HEK293T (cell line): Measurements from ENCODE around the gene KRTAP5-7.

Source experiments
- CTCF ChIA-PET: fragments of 350-600 bp; formaldehyde crosslinking; extraction: SDS; loops from one replicate; lab custom pipeline; 2021; ENCODE audit warnings: antibody characterized with exemption, inconsistent platforms; lab: Yijun Ruan, JAX
- POLR2A ChIA-PET: fragments of 350-600 bp; formaldehyde crosslinking; extraction: SDS; loops from one replicate; lab custom pipeline; 2020; ENCODE audit warnings: antibody characterized with exemption, inconsistent platforms; lab: Yijun Ruan, JAX
- DNase-seq: peaks from one replicate; pipeline ENCODE4 v3.0.0; 2012; ENCODE audit warnings: mixed read lengths; ENCODE audit errors: extremely low spot score
- ARNT ChIP-seq: fragments of 450-650 bp; IDR thresholded peaks from 2 replicates; pipeline ENCODE4 v1.6.1; 2017; ENCODE audit warnings: mild to moderate bottlenecking
- BHLHE40 ChIP-seq: fragments of 450-650 bp; IDR thresholded peaks from 2 replicates; pipeline ENCODE4 v1.6.1; 2016; ENCODE audit warnings: mild to moderate bottlenecking, moderate library complexity, borderline replicate concordance
- CTBP1 ChIP-seq: fragments of 450-650 bp; IDR thresholded peaks from 2 replicates; pipeline ENCODE4 v1.6.1; 2016; ENCODE audit warnings: borderline replicate concordance
- ELF4 ChIP-seq: fragments of 450-650 bp; IDR thresholded peaks from 2 replicates; pipeline ENCODE4 v1.6.1; 2017; ENCODE audit warnings: antibody characterized with exemption
- FOXA1 ChIP-seq: fragments of 450-650 bp; IDR thresholded peaks from 2 replicates; pipeline ENCODE4 v1.6.1; 2016; ENCODE audit warnings: mild to moderate bottlenecking
- FOXK2 ChIP-seq: fragments of 450-650 bp; IDR thresholded peaks from 2 replicates; pipeline ENCODE4 v1.6.1; 2016; ENCODE audit warnings: mild to moderate bottlenecking
- HDGF ChIP-seq: fragments of 450-650 bp; IDR thresholded peaks from 2 replicates; pipeline ENCODE4 v1.6.1; 2017; ENCODE audit warnings: antibody characterized with exemption, borderline replicate concordance
- L3MBTL2 ChIP-seq: fragments of 450-650 bp; conservative IDR thresholded peaks from 2 replicates; pipeline ENCODE4 v1.6.1; 2016; ENCODE audit warnings: mild to moderate bottlenecking
- LEF1 ChIP-seq: fragments of 450-650 bp; IDR thresholded peaks from 2 replicates; pipeline ENCODE4 v1.6.1; 2017; ENCODE audit warnings: mild to moderate bottlenecking, borderline replicate concordance
- NFRKB ChIP-seq: fragments of 450-650 bp; IDR thresholded peaks from 2 replicates; pipeline ENCODE4 v1.6.1; 2016; ENCODE audit warnings: mild to moderate bottlenecking, moderate library complexity
- SP1 ChIP-seq: fragments of 450-650 bp; IDR thresholded peaks from 2 replicates; pipeline ENCODE4 v1.6.1; 2017
- SUZ12 ChIP-seq: fragments of 450-650 bp; IDR thresholded peaks from 2 replicates; pipeline ENCODE4 v1.6.1; 2016; ENCODE audit warnings: mild to moderate bottlenecking
- TARDBP ChIP-seq: fragments of 450-650 bp; IDR thresholded peaks from 2 replicates; pipeline ENCODE4 v1.6.1; 2016
- ZNF384 ChIP-seq: fragments of 450-650 bp; IDR thresholded peaks from 2 replicates; pipeline ENCODE4 v1.6.1; 2016
- TF ChIP-seq, protein P1 (sequence below): fragments of 450-650 bp; IDR thresholded peaks from 2 replicates; pipeline ENCODE4 v1.6.1; 2016

KRTAP5-7 gene

DNA sequence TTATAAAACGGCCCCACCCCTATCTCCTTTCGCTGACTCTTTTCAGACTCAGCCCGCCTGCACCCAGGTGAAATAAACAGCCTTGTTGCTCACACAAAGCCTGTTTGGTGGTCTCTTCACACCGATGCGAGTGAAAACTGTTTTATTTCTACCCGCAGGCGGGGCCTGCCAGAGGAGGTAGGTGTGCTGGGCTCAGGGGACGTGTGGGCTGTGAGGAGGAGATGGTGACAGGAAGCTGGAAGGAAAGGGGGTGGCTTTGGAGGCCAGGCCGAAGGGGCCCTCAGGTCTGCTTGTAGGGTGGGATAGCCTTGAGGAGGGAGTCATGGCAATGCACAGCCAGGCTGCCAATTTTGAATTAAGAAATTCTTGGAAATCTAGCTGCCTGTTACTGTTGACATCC, 21.3 kb upstream of the KRTAP5-7 start:
- DNase-seq, result no peak
- CTCF ChIA-PET, result no interaction called here
- POLR2A ChIA-PET, result no interaction called here
- no peak for TF ChIP-seq CTBP1

DNA sequence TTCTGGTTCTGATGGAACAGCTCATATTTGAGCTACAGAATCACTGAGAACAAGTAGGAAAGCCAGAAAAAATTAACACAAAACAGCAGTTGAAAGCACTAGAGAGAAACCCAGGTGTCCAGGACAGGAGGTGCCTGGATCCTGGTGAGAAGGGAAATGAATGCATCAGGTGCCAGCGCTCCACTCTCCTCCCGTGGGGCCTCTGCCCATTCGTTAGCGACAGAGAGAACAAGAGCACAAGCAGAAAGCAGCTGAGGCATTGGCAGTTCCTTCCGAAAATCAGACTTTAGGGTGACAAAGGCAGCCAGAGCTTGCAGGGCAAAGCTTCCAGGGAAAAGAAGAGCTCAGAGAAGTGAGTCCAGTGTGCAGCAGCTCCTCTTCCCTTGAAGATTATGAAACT, 20.0 kb upstream of the KRTAP5-7 start:
- CTCF ChIA-PET, result no interaction called here
- POLR2A ChIA-PET, result no interaction called here
- no peak for DNase-seq
- no peak for TF ChIP-seq ARNT
- TF ChIP-seq FOXA1, result no peak
- TF ChIP-seq, protein P1, sequence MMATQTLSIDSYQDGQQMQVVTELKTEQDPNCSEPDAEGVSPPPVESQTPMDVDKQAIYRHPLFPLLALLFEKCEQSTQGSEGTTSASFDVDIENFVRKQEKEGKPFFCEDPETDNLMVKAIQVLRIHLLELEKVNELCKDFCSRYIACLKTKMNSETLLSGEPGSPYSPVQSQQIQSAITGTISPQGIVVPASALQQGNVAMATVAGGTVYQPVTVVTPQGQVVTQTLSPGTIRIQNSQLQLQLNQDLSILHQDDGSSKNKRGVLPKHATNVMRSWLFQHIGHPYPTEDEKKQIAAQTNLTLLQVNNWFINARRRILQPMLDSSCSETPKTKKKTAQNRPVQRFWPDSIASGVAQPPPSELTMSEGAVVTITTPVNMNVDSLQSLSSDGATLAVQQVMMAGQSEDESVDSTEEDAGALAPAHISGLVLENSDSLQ, result no peak
- no peak for TF ChIP-seq BHLHE40
- TF ChIP-seq HDGF, result no peak
- no peak for TF ChIP-seq ZNF384
- no peak for TF ChIP-seq SUZ12
- TF ChIP-seq LEF1, result no peak
- TF ChIP-seq CTBP1, result no peak

DNA sequence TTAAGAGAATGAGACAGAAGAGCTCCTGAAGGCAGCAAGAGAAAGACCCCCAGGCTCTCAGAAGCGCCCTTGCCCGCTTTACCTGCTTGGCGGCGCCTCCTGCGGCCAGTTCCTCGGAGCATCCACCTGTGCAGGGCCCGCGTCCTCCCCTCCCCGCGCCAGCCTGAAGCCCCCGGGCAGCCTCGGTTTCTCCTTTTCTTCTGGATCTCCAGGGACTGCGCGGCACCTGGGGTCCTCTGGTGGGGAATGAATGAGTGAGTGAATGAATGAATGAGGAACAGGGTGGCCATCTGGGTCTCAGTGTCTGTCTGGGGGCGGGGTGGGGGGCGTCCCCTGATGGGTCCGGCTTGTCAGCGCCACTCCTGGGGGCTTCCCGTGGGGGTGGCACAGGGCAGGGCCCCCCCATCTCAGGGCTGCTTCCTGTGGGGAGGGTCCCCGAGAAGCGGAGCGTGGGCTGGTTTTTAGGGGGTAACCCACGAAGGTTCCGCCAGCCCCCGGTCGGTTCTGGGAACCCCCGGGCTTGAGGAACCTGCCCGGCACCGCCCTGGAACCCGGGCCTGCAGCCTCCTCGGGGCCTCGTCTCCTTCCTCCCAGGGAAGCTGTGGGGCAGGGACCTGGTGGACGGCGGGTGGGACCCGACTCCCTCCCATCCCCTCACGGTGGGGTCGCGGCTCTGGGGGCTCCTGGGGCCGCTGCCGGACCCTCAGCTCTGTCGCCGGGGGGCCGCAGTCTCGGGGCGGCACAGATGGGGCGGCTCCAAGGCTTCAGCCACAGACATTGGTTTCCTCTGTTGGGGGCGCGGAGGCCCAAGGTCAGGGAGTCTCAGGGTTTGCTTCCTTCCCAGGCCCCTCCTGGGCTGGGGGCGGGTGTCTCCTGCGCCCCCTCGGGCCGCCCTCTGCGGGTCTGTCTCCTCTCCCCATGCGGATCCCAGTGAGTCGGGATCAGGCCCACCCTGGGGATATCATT, 8.3 kb upstream of the KRTAP5-7 start:
- ChIA-PET POLR2A (no interaction called here), CTCF (no interaction called here)
- DNase-seq, result no peak
- TF ChIP-seq TARDBP (no peak), HDGF (no peak), ELF4 (no peak), ARNT (no peak)

DNA sequence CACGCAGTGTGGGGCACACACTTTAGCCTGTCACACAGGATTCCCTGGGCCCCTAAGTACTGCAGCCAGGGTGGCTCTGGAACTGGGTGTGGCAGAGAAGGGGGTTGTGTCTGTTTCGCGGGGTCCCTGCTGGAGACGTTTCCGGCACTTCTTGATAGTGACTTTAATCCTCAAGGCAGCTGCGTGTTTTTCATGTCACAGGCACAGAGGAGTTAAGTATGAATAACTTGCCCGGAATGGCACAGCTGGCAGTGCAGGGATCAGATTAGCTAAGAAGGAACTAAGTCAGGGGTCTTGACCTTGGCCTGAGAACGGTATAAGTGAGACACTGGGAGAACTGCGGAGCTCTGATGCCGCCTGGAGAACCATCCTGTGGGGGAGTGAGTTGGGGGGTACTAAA, 7.5 kb upstream of the KRTAP5-7 start:
- TF ChIP-seq SP1 (no peak), LEF1 (no peak), CTBP1 (no peak), L3MBTL2 (no peak)
- TF ChIP-seq, protein P1, result no peak
- CTCF ChIA-PET, result no interaction called here
- POLR2A ChIA-PET, result no interaction called here
- no peak for DNase-seq

DNA sequence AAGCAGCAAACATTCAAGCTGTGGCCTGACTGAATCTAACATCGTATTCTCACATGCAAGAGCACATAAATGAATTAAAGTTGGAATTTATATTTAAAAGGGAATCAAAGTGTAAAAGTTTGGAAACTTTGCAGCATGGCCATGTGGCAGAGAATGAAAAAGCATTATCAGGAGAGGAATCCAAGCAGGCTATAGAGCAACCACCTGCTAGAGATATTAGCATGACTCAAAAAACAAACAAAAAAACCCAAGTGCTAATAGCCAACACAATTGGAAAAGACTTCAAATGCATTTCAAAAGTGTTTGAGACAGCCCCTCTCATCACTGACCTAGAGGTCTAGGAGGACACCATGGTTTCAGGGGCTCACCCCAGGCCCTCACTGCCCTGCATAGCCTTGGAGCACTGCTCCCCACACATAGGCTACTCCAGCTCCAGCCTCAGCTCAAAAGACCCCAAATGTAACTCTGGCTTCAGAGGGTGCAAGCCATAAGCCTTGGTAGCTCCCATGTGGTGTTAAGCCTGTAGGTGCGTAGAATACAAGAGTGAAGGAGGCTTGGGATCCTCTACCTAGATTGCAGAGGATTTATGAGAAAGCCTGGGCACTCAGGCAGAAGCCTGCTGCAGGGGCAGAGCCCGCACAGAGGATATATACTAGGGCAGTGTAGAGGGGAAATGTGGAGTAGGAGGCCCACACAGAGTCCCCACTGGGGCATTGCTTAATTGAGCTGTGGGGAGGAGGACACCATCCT, 1.7 kb upstream of the KRTAP5-7 start:
- no peak for DNase-seq
- TF ChIP-seq ARNT, result no peak
- no peak for TF ChIP-seq FOXK2
- TF ChIP-seq BHLHE40, result no peak
- TF ChIP-seq FOXA1, result no peak
- TF ChIP-seq, protein P1, result no peak
- TF ChIP-seq CTBP1, result no peak
- TF ChIP-seq LEF1, result no peak
- ChIA-PET CTCF (interaction anchor here (0.5 kb wide), 1 partner anchor 20 kb away, joined by 3 read pairs; no protein-coding TSS in a partner anchor), POLR2A (no interaction called here)

DNA sequence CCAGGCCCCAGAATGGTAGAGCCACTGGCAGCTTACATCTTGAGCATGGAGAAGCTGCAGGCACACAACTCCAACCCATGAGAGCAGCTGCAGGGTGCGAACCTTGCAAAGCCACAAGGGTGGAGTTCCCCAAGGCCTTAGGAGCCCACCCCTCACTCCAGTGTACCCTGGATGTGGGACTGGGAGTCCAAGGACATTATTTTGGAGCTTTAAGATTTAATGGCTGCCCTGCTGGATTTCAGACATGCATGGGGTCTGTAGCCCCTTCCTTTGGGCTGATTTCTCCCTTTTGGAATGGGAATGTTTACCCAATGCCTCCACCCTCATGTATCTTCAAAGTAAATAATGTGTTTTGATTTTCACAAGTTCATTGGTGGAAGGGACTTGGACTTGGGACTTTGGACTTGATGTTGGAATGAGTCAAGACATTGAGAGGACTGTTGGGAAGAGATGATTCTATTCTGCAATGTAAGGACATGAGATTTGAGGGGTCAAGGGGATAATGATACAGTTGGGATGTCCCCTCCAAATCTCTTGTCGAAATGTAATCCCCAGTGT, 1.1 kb upstream of the KRTAP5-7 start:
- no peak for DNase-seq
- TF ChIP-seq L3MBTL2, result no peak
- TF ChIP-seq SP1, result no peak
- no peak for TF ChIP-seq HDGF
- no peak for TF ChIP-seq ELF4
- ChIA-PET CTCF (interaction anchor here (0.5 kb wide), 1 partner anchor 21 kb away, joined by 3 read pairs; no protein-coding TSS in a partner anchor), POLR2A (no interaction called here)

DNA sequence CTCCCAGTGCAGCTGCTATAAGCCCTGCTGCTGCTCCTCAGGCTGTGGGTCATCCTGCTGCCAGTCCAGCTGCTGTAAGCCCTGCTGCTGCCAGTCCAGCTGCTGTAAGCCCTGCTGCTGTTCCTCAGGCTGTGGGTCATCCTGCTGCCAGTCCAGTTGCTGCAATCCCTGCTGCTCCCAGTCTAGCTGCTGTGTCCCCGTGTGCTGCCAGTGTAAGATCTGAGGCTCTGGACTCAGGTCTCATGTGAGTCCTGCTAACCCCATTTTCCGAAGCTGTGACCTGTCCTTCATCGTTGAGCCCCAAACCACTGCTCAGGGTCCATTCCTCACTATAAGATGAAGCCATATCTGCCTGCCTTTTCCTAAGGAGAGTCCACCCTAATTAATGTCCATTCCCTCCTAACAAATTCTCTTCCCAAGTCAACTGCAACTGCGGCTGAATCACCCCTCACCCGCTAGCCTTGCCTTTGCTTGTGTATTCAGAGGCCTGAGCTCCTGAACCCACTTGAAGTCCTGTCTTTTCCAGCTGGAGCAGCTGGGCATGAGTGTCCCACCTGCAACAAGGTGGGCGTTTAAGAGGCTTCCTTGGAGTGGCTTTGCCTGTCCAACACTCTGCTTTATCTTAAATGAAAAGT, 626 bp downstream of the KRTAP5-7 start:
- POLR2A ChIA-PET, result no interaction called here
- CTCF ChIA-PET, result interaction anchor here (0.5 kb wide), 1 partner anchor 200 kb away, joined by 3 read pairs; no protein-coding TSS in a partner anchor

More for the DNA sequence above, 626 bp downstream of the KRTAP5-7 start:
- DNase-seq, result no peak
- no peak for TF ChIP-seq CTBP1
- no peak for TF ChIP-seq NFRKB
- no peak for TF ChIP-seq FOXA1
- no peak for TF ChIP-seq SUZ12
- TF ChIP-seq, protein P1, result no peak
- no peak for TF ChIP-seq ZNF384
- no peak for TF ChIP-seq FOXK2
- TF ChIP-seq HDGF, result no peak
- TF ChIP-seq BHLHE40, result no peak
- no peak for TF ChIP-seq LEF1
